Gastroesophageal sphincter (tissue), 2 donors: Measurements from ENCODE around the gene SCAMP3.

ENCODE experiments used
- POLR2A ChIP-seq, 2 donors: fragments of 450-650 bp; IDR thresholded peaks; one replicate each; pipeline ENCODE4 v1.6.1; 2017; ENCODE audit warnings: antibody characterized with exemption in 2 of 2, mild to moderate bottlenecking in 2 of 2, moderate library complexity in 1 of 2
- POLR2AphosphoS5 ChIP-seq: sonication (generic); formaldehyde crosslinking; IDR thresholded peaks from one replicate; pipeline ENCODE4 v1.6.1; 2017; ENCODE audit warnings: antibody characterized with exemption

DNA sequence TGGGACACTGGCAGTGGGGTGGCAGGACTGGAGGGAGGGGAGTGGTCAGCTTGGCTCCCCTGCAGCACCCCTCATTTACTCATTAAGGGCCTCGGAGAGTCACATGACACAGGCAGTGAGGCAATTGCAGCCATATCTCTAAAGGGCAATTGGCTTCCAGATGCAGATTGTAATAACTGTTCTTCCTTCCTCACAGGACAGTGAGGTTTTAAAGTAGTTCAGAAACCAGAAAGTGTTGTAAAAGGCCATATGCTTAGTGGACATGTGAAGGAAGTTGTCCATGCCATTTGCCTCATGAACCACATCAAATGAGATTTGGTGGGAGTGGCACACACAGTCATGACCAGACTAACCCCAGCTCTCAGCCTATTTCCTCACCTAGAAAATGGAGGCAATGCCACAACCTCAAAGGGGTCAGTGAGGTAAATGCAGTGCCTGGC, 42.5 kb downstream of the SCAMP3 start:
- TF ChIP-seq POLR2A (IDR thresholded peaks at IDR 0.05) (no peak), POLR2AphosphoS5 (no peak)
